NK-92 (cell line): Measurements from ENCODE around the gene SCLY.

ENCODE experiments used
- DNase-seq: peaks from one replicate; lab custom pipeline; 2025; ENCODE audit not compliant: unreplicated experiment; lab: John Stamatoyannopoulos, UW

SCLY gene

GRCh38 chr2:238096311-238097011 is 35.7 kb downstream of the SCLY start:
- no peak for DNase-seq

- no peak for DNase-seq
Measured at GRCh38 chr2:238097201-238097987, 36.6 kb downstream of the SCLY start.

- DNase-seq: no peak
Measured at GRCh38 chr2:238097988-238098871, 37.4 kb downstream of the SCLY start.

- no peak for DNase-seq
Measured at GRCh38 chr2:238098901-238099713, 38.3 kb downstream of the SCLY start.

GRCh38 chr2:238099714-238100048 is 38.9 kb downstream of the SCLY start:
- DNase-seq: no peak

- DNase-seq: no peak
Measured at GRCh38 chr2:238100049-238100820, 39.4 kb downstream of the SCLY start, which contains the start of gene ESPNL. ESPNL (plus strand) TSS chr2:238100340; CDS start chr2:238100420, 80 bp downstream.

GRCh38 chr2:238100821-238101771 is 40.3 kb downstream of the SCLY start:
- DNase-seq: no peak

- no peak for DNase-seq
Measured at GRCh38 chr2:238101891-238102841, 41.4 kb downstream of the SCLY start.

GRCh38 chr2:238102865-238103264 is 42.1 kb downstream of the SCLY start:
- no peak for DNase-seq

- no peak for DNase-seq
Measured at GRCh38 chr2:238103465-238104225, 42.8 kb downstream of the SCLY start.

- no peak for DNase-seq
Measured at GRCh38 chr2:238104226-238104690, 43.5 kb downstream of the SCLY start.

- no peak for DNase-seq
Measured at GRCh38 chr2:238104691-238105371, 44.0 kb downstream of the SCLY start.

GRCh38 chr2:238105506-238106338 is 44.9 kb downstream of the SCLY start:
- DNase-seq: no peak

- DNase-seq: no peak
Measured at GRCh38 chr2:238106339-238106697, 45.5 kb downstream of the SCLY start.

GRCh38 chr2:238106698-238107524 is 46.1 kb downstream of the SCLY start:
- no peak for DNase-seq
